ENCODE measurements around the gene MRPS11. TPM values are rescaled to one million over a fixed set of nuclear protein-coding genes. Genes with fewer than 3 reads are reported as not detected.

Gene MRPS11
- total and polyA plus RNA-seq, 2 experiments from 2014 or later: 24.9 to 76.6 TPM

- Histone ChIP-seq H4K20me1 (ENCODE audit: insufficient read depth) (no peaks in the 10 kb centered on the region), H3K4me2 (ENCODE audit: unreplicated experiment) (peak overlapping the region; percentile 43), H3K27me3 (replicated peaks; ENCODE audit: insufficient read depth) (no peaks in the 10 kb centered on the region), H3K9ac (no peak overlapping the region), H3K9me2 (ENCODE audit: insufficient read depth) (no peaks in the 10 kb centered on the region), H3F3A (ENCODE audit: insufficient read depth) (peaks cover 10% of the 10 kb centered on the region), H3K4me3 (no peak overlapping the region), H3K36me3 (ENCODE audit: low read depth) (peaks cover 13% of the 10 kb centered on the region), H2AFZ (peak overlapping the region; percentile 52; the same call in 1 of the 2 replicates), H3K27ac (no peak overlapping the region), H3K9me3 (ENCODE audit: low read depth) (no peaks in the 10 kb centered on the region), H3K79me2 (ENCODE audit: insufficient read depth) (no peaks in the 10 kb centered on the region), H3K4me1 (ENCODE audit: insufficient read depth) (peaks cover 12% of the 10 kb centered on the region)
- WGBS, 2 experiments (ENCODE audit: low coverage in 1 of 2, low lambda C conversion rate in 2 of 2, missing lambda C conversion rate in 2 of 2): 24 to 28% methylated on average over 9 of the region's 9 CpGs
- in situ Hi-C loops (cut with MboI): no loop called here
- DNase-seq: peak; percentile 92
- TF ChIP-seq EZH2phosphoT487 (IDR thresholded peaks at IDR 0.05; ENCODE audit: insufficient read depth, low read depth): no peak
- TF ChIP-seq EZH2 (IDR thresholded peaks at IDR 0.05; ENCODE audit: insufficient read depth, poor library complexity, severe bottlenecking): no peak
Measured at GRCh38 chr15:88454867-88455810, 12.4 kb upstream of the MRPS11 start.

- H3K36me3 ChIP-seq (ENCODE audit: low read depth): peaks cover 21% of the 10 kb centered on the region
- no peak overlapping the region for H3K4me3 ChIP-seq
- in situ Hi-C loops (cut with MboI): no loop called here
- H2AFZ ChIP-seq: no peak overlapping the region
- H3K79me2 ChIP-seq (ENCODE audit: insufficient read depth): no peaks in the 10 kb centered on the region
- no peaks in the 10 kb centered on the region for H3K9me2 ChIP-seq (ENCODE audit: insufficient read depth)
- H3K4me1 ChIP-seq (ENCODE audit: insufficient read depth): peaks cover 12% of the 10 kb centered on the region
- H3K4me2 ChIP-seq (ENCODE audit: unreplicated experiment): no peak overlapping the region
- H3K27ac ChIP-seq: no peak overlapping the region
- no peak for TF ChIP-seq EZH2 (IDR thresholded peaks at IDR 0.05; ENCODE audit: insufficient read depth, poor library complexity, severe bottlenecking)
- TF ChIP-seq EZH2phosphoT487 (IDR thresholded peaks at IDR 0.05; ENCODE audit: insufficient read depth, low read depth): no peak
- H3K9me3 ChIP-seq (ENCODE audit: low read depth): no peaks in the 10 kb centered on the region
- no peak for DNase-seq
- 97 to 99% methylated on average over 3 of the region's 3 CpGs for WGBS, 2 experiments (ENCODE audit: low coverage in 1 of 2, low lambda C conversion rate in 2 of 2, missing lambda C conversion rate in 2 of 2)
- no peak overlapping the region for H3K9ac ChIP-seq
- H3K27me3 ChIP-seq (replicated peaks; ENCODE audit: insufficient read depth): no peaks in the 10 kb centered on the region
- H3F3A ChIP-seq (ENCODE audit: insufficient read depth): peaks cover 10% of the 10 kb centered on the region
- no peaks in the 10 kb centered on the region for H4K20me1 ChIP-seq (ENCODE audit: insufficient read depth)
Measured at GRCh38 chr15:88456733-88457132, 10.8 kb upstream of the MRPS11 start.

- Histone ChIP-seq H3K4me1 (ENCODE audit: insufficient read depth) (peaks cover 20% of the 10 kb centered on the region), H3K36me3 (ENCODE audit: low read depth) (peaks cover 34% of the 10 kb centered on the region), H3K9me3 (ENCODE audit: low read depth) (no peaks in the 10 kb centered on the region), H2AFZ (no peak overlapping the region), H3K27me3 (replicated peaks; ENCODE audit: insufficient read depth) (no peaks in the 10 kb centered on the region), H4K20me1 (ENCODE audit: insufficient read depth) (no peaks in the 10 kb centered on the region), H3K9ac (no peak overlapping the region), H3K4me2 (ENCODE audit: unreplicated experiment) (no peak overlapping the region), H3K79me2 (ENCODE audit: insufficient read depth) (peaks cover 42% of the 10 kb centered on the region), H3K9me2 (ENCODE audit: insufficient read depth) (no peaks in the 10 kb centered on the region), H3K4me3 (no peak overlapping the region), H3K27ac (no peak overlapping the region), H3F3A (ENCODE audit: insufficient read depth) (peaks cover 13% of the 10 kb centered on the region)
- in situ Hi-C loops (cut with MboI): no loop called here
- WGBS, 2 experiments (ENCODE audit: low coverage in 1 of 2, low lambda C conversion rate in 2 of 2, missing lambda C conversion rate in 2 of 2): 80 to 92% methylated on average over 2 of the region's 2 CpGs
- no peak for DNase-seq
- TF ChIP-seq EZH2phosphoT487 (IDR thresholded peaks at IDR 0.05; ENCODE audit: insufficient read depth, low read depth) (no peak), EZH2 (IDR thresholded peaks at IDR 0.05; ENCODE audit: insufficient read depth, poor library complexity, severe bottlenecking) (no peak)
Measured at GRCh38 chr15:88463870-88464532, 3.5 kb upstream of the MRPS11 start.

- peak; percentile 64 for DNase-seq
- peaks cover 20% of the 10 kb centered on the region for H3K4me1 ChIP-seq (ENCODE audit: insufficient read depth)
- H4K20me1 ChIP-seq (ENCODE audit: insufficient read depth): no peaks in the 10 kb centered on the region
- TF ChIP-seq EZH2phosphoT487 (IDR thresholded peaks at IDR 0.05; ENCODE audit: insufficient read depth, low read depth) (no peak), EZH2 (IDR thresholded peaks at IDR 0.05; ENCODE audit: insufficient read depth, poor library complexity, severe bottlenecking) (no peak)
- WGBS, 2 experiments (ENCODE audit: low coverage in 1 of 2, low lambda C conversion rate in 2 of 2, missing lambda C conversion rate in 2 of 2): 92 to 95% methylated on average over 4 of the region's 4 CpGs
- no peaks in the 10 kb centered on the region for H3K27me3 ChIP-seq (replicated peaks; ENCODE audit: insufficient read depth)
- peak overlapping the region; percentile 99 for H3K4me3 ChIP-seq
- in situ Hi-C loops (cut with MboI): no loop called here
- peaks cover 13% of the 10 kb centered on the region for H3F3A ChIP-seq (ENCODE audit: insufficient read depth)
- H3K27ac ChIP-seq: peak overlapping the region; percentile 27
- peaks cover 60% of the 10 kb centered on the region for H3K79me2 ChIP-seq (ENCODE audit: insufficient read depth)
- H3K9ac ChIP-seq: 0 out of 2 replicates have a peak overlapping the region, but pooled peaks have one; percentile 90
- H2AFZ ChIP-seq: no peak overlapping the region
- no peaks in the 10 kb centered on the region for H3K9me3 ChIP-seq (ENCODE audit: low read depth)
- H3K36me3 ChIP-seq (ENCODE audit: low read depth): peaks cover 23% of the 10 kb centered on the region; the same call in 1 of the 2 replicates
- H3K9me2 ChIP-seq (ENCODE audit: insufficient read depth): no peaks in the 10 kb centered on the region
- H3K4me2 ChIP-seq (ENCODE audit: unreplicated experiment): peak overlapping the region; percentile 97
Measured at GRCh38 chr15:88465633-88466224, 1.8 kb upstream of the MRPS11 start.
